ENCODE data around the gene ADAT2. TPM values are rescaled to one million over a fixed set of nuclear protein-coding genes. Genes with fewer than 3 reads are reported as not detected.

The ADAT2 gene
- total and polyA plus RNA-seq, 2 of the 13 experiments (the other 11 are each of a cell fraction or from before 2014, with no cell fraction given), result 10.5 to 18.3 TPM

DNA sequence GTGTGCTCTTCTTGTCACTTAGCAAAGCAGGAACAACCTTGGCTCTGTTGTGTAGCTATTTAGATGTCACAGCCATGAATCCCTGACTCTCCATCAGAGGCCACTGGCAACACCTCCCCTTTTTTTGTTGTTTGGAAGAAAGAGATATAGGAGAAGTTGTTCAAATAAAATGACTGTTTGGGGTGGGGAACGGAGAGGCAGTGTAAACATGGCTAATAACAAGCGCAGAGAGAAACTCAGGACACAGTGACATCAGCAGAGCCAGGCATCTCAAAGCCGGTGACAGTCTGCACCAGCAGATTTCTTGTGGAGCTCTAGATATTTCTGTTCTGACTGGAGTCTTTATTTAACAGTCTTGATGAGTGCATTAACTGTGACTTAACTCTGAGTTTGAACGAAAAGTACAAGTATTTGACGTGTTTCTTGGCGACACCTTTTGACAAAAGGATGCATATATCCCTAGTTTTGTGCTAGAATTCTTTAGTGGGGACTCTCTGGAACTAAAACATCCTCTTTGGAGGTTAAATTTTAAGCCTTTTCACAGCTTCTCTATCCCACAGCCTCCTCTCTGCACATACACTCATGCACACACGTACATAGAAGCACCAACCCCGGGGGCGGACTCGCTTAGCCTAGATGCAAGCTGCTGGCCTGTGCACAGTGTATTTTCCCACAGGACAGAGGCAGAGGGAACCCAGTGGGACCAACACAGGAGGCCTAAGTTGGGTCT lies 53.8 kb downstream of the ADAT2 start (continued):
- TF ChIP-seq, protein P1, sequence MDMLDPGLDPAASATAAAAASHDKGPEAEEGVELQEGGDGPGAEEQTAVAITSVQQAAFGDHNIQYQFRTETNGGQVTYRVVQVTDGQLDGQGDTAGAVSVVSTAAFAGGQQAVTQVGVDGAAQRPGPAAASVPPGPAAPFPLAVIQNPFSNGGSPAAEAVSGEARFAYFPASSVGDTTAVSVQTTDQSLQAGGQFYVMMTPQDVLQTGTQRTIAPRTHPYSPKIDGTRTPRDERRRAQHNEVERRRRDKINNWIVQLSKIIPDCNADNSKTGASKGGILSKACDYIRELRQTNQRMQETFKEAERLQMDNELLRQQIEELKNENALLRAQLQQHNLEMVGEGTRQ (IDR thresholded peaks at IDR 0.05; ENCODE audit: low read depth, low read length), result no peak
- TF ChIP-seq, protein P1 (CRISPR knock-in tag; IDR thresholded peaks at IDR 0.05; ENCODE audit: borderline replicate concordance), result no peak
- TF ChIP-seq ADNP (CRISPR knock-in tag; IDR thresholded peaks at IDR 0.05) (no peak), PAX8 (CRISPR knock-in tag; IDR thresholded peaks at IDR 0.05; ENCODE audit: borderline replicate concordance) (no peak), RXRB (CRISPR knock-in tag; IDR thresholded peaks at IDR 0.05; ENCODE audit: borderline replicate concordance) (peak; percentile 82), ZNF749 (CRISPR knock-in tag; IDR thresholded peaks at IDR 0.05; ENCODE audit: borderline replicate concordance) (no peak), GZF1 (CRISPR knock-in tag; IDR thresholded peaks at IDR 0.05) (no peak), POLR2AphosphoS5 (IDR thresholded peaks at IDR 0.05; ENCODE audit: low read depth, low read length) (no peak), SOX6 (IDR thresholded peaks at IDR 0.05) (no peak), SOX6 (CRISPR knock-in tag; IDR thresholded peaks at IDR 0.05) (peak; percentile 60), ZBTB21 (CRISPR knock-in tag; IDR thresholded peaks at IDR 0.05) (peak; percentile 12; the same call in 1 of the 2 replicates), PRMT3 (CRISPR knock-in tag; IDR thresholded peaks at IDR 0.05; ENCODE audit: borderline replicate concordance, low read depth) (0 out of 2 replicates have a peak, but pooled peaks have one; percentile 41), NCOA2 (CRISPR knock-in tag; IDR thresholded peaks at IDR 0.05) (peak; percentile 75), NFKBIZ (CRISPR knock-in tag; IDR thresholded peaks at IDR 0.05) (no peak), EZH2 (conservative IDR thresholded peaks at IDR 0.05; ENCODE audit: low read depth, low read length) (no peak), NFIC (IDR thresholded peaks at IDR 0.05; ENCODE audit: low read length) (no peak), JUND (CRISPR knock-in tag; IDR thresholded peaks at IDR 0.05) (no peak), ASH2L (IDR thresholded peaks at IDR 0.05; ENCODE audit: insufficient read length, low read depth, low read length) (no peak), TGIF2 (CRISPR knock-in tag; IDR thresholded peaks at IDR 0.05) (peak; percentile 31; the same call in 1 of the 2 replicates), ZNF101 (CRISPR knock-in tag; IDR thresholded peaks at IDR 0.05; ENCODE audit: borderline replicate concordance, low read depth) (no peak), KLF11 (CRISPR knock-in tag; IDR thresholded peaks at IDR 0.05) (no peak; the same call in 1 of the 2 replicates), GABPA (IDR thresholded peaks at IDR 0.05; ENCODE audit: low read depth, low read length) (no peak), GABPA (CRISPR knock-in tag; IDR thresholded peaks at IDR 0.05; ENCODE audit: low read depth) (peak; percentile 26; the same call in 1 of the 2 replicates), RARA (CRISPR knock-in tag; IDR thresholded peaks at IDR 0.05) (peak; percentile 67), AGO1 (IDR thresholded peaks at IDR 0.05; ENCODE audit: low read depth, low read length, poor library complexity, severe bottlenecking) (no peak), YEATS4 (CRISPR knock-in tag; IDR thresholded peaks at IDR 0.05; ENCODE audit: borderline replicate concordance) (peak; percentile 51; the same call in 1 of the 2 replicates), HNRNPL (IDR thresholded peaks at IDR 0.05; ENCODE audit: low read depth, low read length) (no peak), PHF21A (CRISPR knock-in tag; IDR thresholded peaks at IDR 0.05) (peak; percentile 1; the same call in 1 of the 2 replicates)
- TF ChIP-seq, protein P2, sequence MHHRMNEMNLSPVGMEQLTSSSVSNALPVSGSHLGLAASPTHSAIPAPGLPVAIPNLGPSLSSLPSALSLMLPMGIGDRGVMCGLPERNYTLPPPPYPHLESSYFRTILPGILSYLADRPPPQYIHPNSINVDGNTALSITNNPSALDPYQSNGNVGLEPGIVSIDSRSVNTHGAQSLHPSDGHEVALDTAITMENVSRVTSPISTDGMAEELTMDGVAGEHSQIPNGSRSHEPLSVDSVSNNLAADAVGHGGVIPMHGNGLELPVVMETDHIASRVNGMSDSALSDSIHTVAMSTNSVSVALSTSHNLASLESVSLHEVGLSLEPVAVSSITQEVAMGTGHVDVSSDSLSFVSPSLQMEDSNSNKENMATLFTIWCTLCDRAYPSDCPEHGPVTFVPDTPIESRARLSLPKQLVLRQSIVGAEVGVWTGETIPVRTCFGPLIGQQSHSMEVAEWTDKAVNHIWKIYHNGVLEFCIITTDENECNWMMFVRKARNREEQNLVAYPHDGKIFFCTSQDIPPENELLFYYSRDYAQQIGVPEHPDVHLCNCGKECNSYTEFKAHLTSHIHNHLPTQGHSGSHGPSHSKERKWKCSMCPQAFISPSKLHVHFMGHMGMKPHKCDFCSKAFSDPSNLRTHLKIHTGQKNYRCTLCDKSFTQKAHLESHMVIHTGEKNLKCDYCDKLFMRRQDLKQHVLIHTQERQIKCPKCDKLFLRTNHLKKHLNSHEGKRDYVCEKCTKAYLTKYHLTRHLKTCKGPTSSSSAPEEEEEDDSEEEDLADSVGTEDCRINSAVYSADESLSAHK (CRISPR knock-in tag; IDR thresholded peaks at IDR 0.05; ENCODE audit: borderline replicate concordance), result no peak
